ENCODE measurements around the gene SEMA7A. TPM values are rescaled to one million over a fixed set of nuclear protein-coding genes. Genes with fewer than 3 reads are reported as not detected.

The SEMA7A gene
- total RNA-seq, 1 experiment from 2014 or later: 38.1 TPM

GRCh38 chr15:74370471-74370870 lies 63.3 kb downstream of the SEMA7A start:
- intact Hi-C loops (cut with micrococcal nuclease; ENCODE audit: unreplicated experiment): loop anchor here (5.0 kb wide), 1 partner anchor 247 kb away; the partner anchor contains the start of gene CLK3
- ChIA-PET CTCF (no interaction called here), POLR2A (no interaction called here)
- H3K4me3 Mint-ChIP-seq (ENCODE audit: unreplicated experiment): no peak overlapping the region
- peaks cover 6% of the 10 kb centered on the region for H3K27me3 Mint-ChIP-seq (ENCODE audit: insufficient read depth, unreplicated experiment)
- Histone ChIP-seq H3K36me3 (ENCODE audit: control insufficient read depth, insufficient read depth, low read length) (no peaks in the 10 kb centered on the region), H3K27me3 (replicated peaks; ENCODE audit: control insufficient read depth, insufficient read depth, low read length) (no peaks in the 10 kb centered on the region), H3K9me3 (no peaks in the 10 kb centered on the region), H3K4me1 (peaks cover 8% of the 10 kb centered on the region), H3K4me3 (ENCODE audit: low read depth, low read length) (no peak overlapping the region)
- H3K27ac Mint-ChIP-seq (ENCODE audit: unreplicated experiment): no peak overlapping the region
- H3K36me3 Mint-ChIP-seq (ENCODE audit: insufficient read depth, unreplicated experiment): no peaks in the 10 kb centered on the region
- DNase-seq: no peak
- H3K4me1 Mint-ChIP-seq (ENCODE audit: low read depth, unreplicated experiment): no peaks in the 10 kb centered on the region
- BruUV-seq (replicated peaks): no TSS peak
- no peaks in the 10 kb centered on the region for H3K9me3 Mint-ChIP-seq (ENCODE audit: unreplicated experiment)
- TF ChIP-seq CTCF (IDR thresholded peaks at IDR 0.05; ENCODE audit: insufficient read depth in 1 of 2, low read depth in 1 of 2, low read length in 1 of 2, severe bottlenecking in 1 of 2, unreplicated experiment in 1 of 2): no peak

- POLR2A ChIA-PET: no interaction called here
- Histone ChIP-seq H3K4me1 (peaks cover 1% of the 10 kb centered on the region), H3K9me3 (no peaks in the 10 kb centered on the region), H3K36me3 (ENCODE audit: control insufficient read depth, insufficient read depth, low read length) (no peaks in the 10 kb centered on the region), H3K27me3 (replicated peaks; ENCODE audit: control insufficient read depth, insufficient read depth, low read length) (no peaks in the 10 kb centered on the region), H3K4me3 (ENCODE audit: low read depth, low read length) (no peak overlapping the region)
- no peak for TF ChIP-seq CTCF (IDR thresholded peaks at IDR 0.05; ENCODE audit: insufficient read depth in 1 of 2, low read depth in 1 of 2, low read length in 1 of 2, severe bottlenecking in 1 of 2, unreplicated experiment in 1 of 2)
- CTCF ChIA-PET: no interaction called here
- intact Hi-C loops (cut with micrococcal nuclease; ENCODE audit: unreplicated experiment): loop anchor here (5.0 kb wide), 1 partner anchor 248 kb away; the partner anchor contains the start of gene CLK3
- no peak for DNase-seq
- Mint-ChIP-seq H3K9me3 (ENCODE audit: unreplicated experiment) (no peaks in the 10 kb centered on the region), H3K27ac (ENCODE audit: unreplicated experiment) (no peak overlapping the region), H3K4me1 (ENCODE audit: low read depth, unreplicated experiment) (no peaks in the 10 kb centered on the region), H3K36me3 (ENCODE audit: insufficient read depth, unreplicated experiment) (no peaks in the 10 kb centered on the region), H3K27me3 (ENCODE audit: insufficient read depth, unreplicated experiment) (peaks cover 6% of the 10 kb centered on the region), H3K4me3 (ENCODE audit: unreplicated experiment) (no peak overlapping the region)
- no TSS peak for BruUV-seq (replicated peaks)
Observed at GRCh38 chr15:74369756-74370155, 64.0 kb downstream of the SEMA7A start.

GRCh38 chr15:74369084-74369745 lies 64.5 kb downstream of the SEMA7A start:
- Histone ChIP-seq H3K4me3 (ENCODE audit: low read depth, low read length) (no peak overlapping the region), H3K9me3 (no peaks in the 10 kb centered on the region), H3K36me3 (ENCODE audit: control insufficient read depth, insufficient read depth, low read length) (no peaks in the 10 kb centered on the region), H3K4me1 (no peaks in the 10 kb centered on the region), H3K27me3 (replicated peaks; ENCODE audit: control insufficient read depth, insufficient read depth, low read length) (no peaks in the 10 kb centered on the region)
- Mint-ChIP-seq H3K4me1 (ENCODE audit: low read depth, unreplicated experiment) (no peaks in the 10 kb centered on the region), H3K9me3 (ENCODE audit: unreplicated experiment) (no peaks in the 10 kb centered on the region), H3K27ac (ENCODE audit: unreplicated experiment) (no peak overlapping the region), H3K4me3 (ENCODE audit: unreplicated experiment) (no peak overlapping the region), H3K27me3 (ENCODE audit: insufficient read depth, unreplicated experiment) (peaks cover 6% of the 10 kb centered on the region), H3K36me3 (ENCODE audit: insufficient read depth, unreplicated experiment) (no peaks in the 10 kb centered on the region)
- TF ChIP-seq CTCF (IDR thresholded peaks at IDR 0.05; ENCODE audit: insufficient read depth in 1 of 2, low read depth in 1 of 2, low read length in 1 of 2, severe bottlenecking in 1 of 2, unreplicated experiment in 1 of 2): no peak
- POLR2A ChIA-PET: no interaction called here
- no TSS peak for BruUV-seq (replicated peaks)
- no peak for DNase-seq
- intact Hi-C loops (cut with micrococcal nuclease; ENCODE audit: unreplicated experiment): no loop called here
- CTCF ChIA-PET: no interaction called here

All from Caco-2 (cell line).